T-helper 9 cell (primary cell): Measurements from ENCODE around the gene LRRC18.

ENCODE experiments used
- DNase-seq: peaks from one replicate; pipeline ENCODE4 v3.0.0-alpha.2; 2020

LRRC18 gene

DNA sequence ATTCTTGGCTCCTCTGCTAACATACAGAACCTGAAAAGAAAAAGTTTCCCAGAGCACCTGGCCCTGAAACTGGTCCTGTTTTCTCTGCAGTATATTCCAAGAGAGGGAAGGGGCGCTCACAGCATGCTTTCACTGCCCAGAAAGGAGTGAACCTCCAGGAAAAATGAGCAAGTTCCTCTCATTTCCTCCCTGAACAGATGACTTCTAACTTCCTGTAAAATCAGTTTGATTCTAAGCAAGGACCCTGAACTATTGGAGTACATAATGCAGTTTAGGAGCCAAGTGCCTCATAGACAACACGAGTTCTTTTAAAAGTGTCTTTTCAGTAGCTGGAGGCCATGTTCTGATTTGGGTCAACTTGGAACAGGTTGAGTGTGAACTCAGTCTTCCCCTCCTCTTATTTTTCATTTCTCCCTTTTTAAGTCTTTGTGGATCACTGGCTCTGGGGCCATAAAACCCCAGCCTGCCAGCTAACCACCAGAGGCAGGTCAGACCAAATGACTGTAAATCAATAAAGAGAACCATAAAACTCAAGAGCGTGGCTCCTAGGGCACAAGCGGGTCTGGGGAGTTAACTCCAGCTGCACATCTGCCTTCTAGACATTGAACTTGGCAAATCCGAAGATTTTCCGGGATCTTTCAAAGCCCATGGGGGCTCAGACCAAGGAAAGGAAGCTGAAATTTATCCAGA, 5.9 kb upstream of the LRRC18 start:
- DNase-seq, result no peak

DNA sequence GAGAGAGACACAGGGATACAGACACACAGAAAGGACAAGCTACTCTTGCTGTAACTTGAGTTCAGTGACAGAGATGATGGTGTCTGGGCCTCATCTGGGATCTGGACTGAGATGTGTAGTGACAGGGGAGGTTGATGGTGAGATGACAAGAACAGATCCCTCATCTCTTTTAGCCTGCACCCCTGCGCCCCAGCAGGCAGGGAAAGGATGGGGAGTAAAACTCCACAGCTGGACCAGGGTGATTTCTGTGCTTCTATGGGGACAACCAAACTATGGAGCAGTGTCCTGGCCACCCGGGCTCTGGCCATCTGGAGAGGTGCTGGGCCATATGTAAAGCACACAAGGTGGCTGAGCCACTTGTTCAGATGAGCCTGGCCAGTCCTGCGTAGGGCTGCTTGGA, 4.5 kb upstream of the LRRC18 start:
- no peak for DNase-seq

DNA sequence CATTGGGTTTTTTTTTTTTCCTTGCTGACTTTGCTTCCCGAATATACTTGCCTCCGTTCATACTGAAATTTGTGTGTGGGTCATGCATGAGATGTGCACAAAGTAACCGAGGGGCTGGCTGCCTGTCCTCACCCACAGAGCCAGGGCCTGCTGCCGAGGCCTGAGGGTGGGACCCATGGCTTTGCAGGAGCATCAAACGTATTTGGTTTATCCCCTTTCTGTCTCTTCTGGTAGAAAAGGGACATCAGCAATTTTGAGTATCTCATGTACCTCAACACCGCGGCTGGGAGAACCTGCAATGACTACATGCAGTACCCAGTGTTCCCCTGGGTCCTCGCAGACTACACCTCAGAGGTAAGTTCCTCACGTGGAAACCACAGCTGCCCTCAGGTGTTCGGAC, 3.5 kb upstream of the LRRC18 start:
- DNase-seq, result no peak

DNA sequence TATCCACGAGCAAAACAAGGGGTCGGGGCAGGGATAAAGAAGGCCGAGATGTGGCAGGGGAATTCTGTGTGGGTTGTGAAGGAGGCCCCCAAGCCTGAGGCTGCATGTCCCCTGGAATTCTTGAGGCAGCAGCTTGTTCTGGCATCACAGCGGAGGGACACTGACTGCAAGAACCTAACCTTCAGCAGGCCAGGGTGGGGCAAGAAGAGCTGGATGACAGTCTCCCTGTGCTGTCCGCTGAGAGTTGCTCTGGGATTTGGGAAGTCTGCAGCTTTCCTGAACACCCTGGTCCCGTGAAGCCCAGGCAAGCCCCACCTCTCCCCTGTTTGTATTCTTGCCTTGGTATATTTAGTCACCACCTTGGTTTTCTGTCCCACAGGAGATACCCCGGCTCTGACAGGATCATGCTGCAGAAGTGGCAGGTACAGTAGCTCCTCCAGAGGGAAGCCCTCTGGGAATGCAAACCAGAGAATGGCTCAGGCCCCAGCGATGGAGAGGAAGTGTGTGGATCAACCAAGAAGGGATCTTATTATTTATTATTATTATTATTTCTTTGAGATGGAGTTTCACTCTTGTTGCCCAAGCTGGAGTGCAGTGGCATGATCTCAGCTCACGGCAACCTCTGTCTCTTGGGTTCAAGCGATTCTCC, 1.9 kb upstream of the LRRC18 start:
- DNase-seq, result no peak

DNA sequence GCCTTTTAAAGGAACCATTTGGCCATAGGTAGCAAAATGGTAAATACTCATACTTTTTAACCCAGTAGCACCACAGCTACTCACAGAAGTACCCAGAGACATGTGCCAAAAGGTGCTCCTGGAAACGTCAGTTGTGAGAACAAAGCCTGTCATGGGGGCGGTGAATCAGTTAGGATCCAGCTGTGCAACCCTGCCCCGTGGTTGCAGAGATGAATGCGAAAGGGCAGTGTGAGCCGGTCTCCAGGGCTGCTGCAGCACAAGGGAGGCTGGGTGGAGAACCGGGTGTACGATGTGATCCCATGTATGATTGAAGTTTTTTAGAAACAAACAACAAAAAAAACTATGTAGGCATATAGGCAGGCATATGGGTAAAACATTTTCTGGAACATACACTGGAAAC, 1.3 kb upstream of the LRRC18 start:
- no peak for DNase-seq

DNA sequence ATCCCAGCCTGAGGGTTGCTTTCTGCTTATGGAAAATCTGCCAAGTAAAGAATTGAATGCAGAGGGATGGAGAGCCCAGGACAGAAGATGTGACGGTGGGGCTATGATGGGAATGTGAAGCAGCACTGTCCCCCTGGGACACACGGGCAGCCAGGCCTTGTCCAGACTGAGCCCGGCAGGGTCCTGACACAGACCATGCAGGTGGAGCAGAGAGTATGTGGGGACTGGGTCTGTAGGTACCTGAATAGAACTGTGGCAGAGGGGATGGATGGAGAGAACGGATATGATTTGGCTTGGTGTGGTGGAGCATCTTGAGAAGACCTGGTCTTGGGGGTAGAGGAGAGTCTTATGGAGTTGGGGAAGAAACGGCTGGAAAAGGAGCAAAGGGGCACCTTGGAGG, 732 bp upstream of the LRRC18 start:
- DNase-seq, result no peak

DNA sequence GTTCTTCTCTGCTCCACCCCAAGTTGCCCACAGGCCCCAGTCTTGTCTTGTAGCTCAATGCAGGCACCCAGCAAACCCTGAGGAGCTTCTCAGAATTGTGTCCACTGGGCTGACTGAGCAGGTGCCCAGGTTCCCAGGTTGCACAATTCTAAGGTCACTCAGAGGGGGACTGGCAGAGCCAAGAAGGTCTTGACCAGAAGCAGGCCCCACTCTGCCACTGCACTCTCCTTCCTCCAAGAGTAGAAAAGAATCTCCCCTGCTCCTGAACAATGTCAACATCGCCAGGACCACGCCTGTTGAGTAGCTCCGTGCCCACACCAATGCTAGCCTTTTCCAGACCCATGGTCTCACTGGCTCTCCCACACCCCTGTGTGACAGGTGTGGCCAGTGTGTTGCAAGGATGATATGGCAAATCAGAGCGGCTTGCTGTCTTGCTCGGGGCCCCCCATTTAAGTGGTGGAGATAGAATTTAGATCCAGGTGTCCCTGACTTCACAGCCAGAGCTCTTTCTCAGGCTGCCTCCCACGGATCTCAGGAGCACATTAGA, 577 bp downstream of the LRRC18 start:
- DNase-seq, result no peak

DNA sequence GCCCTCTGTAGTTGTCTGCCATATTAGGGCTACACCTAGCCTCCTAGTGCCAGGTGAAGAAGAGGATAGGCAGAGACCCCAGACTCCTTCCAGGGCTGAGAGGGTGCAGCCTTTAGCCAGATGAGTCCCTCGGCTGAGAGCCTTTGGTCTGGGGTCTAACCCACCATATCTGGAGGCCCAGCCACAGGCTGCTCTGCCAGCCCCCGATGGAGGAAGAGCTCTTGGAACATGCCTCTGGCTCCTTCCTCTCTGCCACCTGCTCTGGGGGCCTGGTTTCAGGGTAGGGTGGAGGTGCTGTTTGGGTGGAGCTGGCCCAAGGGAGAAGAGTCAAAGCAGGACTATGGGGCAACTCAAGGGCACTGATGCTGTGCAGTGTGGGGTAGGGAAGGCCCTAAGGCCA, 1.4 kb downstream of the LRRC18 start:
- no peak for DNase-seq

DNA sequence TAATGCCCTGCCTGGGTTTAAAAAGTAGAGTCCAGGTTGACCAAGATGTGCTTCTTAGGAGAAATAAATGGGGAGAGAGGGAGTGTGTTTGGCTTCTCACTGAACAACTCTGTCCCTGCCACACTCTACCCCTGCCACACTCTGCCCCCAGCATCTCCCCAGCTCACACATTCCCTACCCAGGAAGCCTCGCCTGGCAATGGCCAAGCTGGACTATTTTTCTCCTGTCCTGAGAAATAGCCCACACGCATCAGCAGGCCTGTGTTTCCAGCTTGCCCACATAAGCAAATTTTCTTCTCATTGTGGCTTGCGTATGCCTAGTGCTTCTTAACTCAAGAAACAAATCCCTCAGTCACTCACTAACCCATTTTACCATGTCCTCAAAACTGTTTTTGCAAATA, 1.8 kb downstream of the LRRC18 start:
- DNase-seq, result no peak

DNA sequence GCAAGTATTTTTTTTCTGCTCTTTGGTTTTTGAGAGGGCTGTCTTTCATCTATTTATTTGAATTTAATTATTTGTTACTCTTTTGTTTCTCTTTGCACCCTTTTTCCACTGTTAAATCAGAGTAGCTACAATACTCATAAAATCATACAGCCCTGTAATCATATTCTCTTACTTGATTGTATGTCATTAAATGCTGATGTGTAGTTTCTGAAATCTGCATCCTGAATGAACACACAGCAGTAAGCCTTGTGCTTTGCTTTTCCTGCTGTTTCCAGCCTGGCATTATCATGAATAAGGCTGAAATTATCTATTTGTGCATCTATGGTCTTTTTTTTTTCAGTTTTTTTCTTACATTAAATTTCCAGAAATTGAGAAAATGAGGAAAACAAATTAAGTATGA, 4.1 kb downstream of the LRRC18 start:
- DNase-seq, result no peak

DNA sequence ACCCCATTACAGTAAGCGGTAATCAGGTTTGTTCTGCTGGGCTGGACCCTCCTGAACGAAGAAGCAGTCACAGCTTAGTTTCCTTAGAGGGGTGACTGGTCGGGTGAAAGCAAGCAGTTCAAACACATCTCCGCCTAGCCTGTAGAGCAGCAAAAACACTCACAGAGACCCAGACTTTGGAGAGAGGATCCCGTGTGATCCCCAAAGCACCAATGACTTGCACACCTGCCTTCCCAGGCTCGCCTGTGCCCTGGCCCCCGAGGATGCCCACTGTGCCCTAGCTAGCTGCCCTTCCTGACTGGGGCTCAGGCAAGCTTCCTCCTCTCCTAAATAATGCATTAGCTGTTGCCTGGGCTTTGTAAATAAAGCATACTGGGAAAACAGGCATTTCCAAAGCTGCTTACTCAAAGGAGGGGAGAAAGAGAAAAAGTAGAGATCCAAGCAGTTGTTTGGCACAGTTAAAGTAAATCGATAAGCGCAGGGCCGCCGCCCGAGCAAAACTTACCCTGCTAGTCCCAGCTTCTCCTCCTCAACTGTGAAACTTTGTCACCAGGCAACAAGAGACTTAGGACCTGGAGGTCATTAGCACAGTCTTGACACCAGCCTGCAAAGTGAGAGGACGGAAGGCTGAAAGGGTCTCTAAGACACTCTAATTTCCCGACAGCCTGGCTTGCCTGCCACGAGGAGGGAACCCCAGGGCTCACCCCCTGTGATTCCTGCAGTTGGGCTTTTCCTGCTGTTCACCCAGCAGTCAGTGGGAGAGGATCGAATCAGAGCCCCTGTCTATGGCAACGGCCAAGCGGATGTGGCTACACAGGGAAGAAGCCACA, 4.8 kb downstream of the LRRC18 start:
- DNase-seq, result no peak

DNA sequence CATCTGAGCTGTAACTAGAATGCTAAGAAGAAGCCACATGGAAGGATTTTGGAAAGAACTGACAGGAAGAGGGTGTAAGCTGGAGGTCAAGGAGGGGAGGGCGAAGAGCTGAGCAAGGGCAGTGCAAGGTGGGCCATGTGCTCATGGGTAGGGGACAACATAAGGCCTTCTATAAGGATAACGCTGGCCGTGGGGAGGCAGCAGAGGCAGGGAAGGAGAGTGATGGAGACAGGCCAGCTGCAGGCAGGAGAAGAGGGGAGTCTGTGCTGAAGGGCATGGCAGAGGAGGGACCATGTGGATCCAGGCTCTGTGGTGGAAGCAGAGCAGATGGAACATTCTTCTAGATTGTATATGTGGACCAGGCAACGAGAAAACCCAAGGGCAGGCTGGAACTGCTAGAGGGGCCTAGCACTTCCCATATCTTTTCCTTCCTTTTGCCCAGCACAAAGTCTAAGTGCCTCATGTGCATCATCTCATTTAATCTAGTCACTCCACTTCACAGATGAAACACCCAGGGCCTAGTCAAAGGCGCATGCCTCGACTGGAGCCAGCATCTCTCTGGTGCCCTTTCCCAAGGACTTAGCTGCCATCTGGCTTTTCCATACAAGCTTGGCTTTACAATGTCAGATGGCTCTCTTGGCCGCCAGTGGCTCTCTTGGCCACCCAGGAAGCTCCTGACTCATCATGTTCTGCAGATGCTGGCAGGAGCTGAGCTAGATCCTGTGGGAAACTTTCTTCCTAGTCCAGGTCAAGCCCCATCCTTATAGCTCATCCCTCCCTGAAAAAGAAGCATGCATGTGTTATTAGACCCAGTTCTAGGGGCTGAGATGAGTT, 6.6 kb downstream of the LRRC18 start:
- DNase-seq, result no peak

DNA sequence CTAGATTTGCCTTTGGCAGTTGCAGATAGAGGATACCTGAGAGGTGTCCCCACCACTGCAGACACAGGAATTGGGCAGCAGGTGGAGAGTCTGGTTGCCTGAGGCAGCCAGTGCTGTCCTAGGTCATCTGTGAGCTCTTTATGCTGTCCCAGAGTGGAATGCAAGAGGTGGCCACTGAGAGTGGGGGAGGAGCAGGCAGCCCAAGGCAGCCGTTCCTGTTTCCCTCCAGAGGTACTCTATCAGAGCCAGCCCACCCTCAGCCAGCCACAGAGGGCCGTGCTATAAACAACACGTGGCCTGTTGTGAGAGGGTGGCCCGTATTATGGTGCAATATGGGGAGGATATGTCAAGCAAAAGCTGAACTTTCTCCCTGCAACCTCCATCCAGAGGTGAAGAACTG, 8.5 kb downstream of the LRRC18 start:
- no peak for DNase-seq

DNA sequence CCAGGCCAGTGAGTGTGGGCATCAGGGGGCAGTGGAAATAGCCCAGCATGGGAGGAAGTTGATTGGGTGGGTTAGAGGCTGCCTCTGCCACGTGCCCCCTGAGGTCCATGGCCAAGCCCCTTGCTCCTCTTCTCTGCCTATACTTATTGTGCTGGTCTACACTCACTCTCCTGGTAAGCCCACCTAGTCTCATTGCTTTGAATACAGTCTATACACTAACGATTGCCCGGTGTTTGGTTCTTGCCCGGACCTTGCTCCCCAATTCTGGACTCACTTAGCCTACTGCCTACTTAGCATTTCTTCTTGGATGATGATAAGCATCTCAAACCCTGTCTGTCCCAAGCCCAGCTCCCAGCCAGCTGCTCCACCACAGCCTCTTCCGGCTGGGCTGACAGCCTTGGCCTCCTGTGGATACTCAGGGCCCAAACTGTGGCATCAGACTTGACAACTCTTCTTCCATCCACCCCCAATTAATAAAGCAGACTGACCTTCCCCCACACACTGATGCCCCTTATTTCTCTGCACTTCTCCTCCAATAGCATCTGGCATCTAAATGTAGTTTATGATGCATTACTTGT, 10.1 kb downstream of the LRRC18 start:
- DNase-seq, result no peak

DNA sequence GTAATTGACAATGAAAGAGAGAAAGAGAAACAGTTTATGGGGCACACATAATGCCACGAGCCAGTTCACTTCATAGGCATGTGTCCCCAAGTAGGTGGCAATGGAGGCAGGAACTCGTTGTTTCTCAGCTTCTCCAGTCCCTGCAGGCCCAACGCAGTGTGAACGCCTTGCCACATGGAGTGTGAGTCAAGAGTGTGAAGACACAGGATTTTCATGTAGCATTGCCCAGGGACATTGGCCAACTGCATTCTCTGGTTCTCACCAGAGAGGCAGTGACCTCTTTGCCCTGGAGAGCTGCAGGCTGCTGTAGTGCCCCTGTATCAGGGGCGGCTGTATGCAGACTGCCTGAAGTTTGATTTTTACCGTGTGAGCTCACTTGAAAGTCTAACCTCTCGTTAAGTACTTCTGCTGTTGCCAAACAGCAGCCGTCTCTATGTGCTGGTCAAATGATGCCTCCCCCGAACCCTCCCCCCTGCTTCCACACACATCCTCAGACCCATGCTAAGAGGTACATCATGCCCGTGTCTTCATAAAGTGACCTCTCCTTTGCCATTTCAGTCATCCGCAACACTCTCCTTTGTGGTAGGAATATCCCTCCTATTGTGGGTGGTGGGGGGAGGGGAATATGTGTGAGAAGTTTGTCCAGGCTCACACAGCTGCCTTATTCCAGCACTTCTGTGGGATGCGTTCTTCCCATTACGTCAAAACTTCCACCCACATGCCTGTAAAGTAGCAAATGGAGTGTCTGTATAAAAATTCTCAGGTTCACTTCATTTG, 12.7 kb downstream of the LRRC18 start:
- no peak for DNase-seq

DNA sequence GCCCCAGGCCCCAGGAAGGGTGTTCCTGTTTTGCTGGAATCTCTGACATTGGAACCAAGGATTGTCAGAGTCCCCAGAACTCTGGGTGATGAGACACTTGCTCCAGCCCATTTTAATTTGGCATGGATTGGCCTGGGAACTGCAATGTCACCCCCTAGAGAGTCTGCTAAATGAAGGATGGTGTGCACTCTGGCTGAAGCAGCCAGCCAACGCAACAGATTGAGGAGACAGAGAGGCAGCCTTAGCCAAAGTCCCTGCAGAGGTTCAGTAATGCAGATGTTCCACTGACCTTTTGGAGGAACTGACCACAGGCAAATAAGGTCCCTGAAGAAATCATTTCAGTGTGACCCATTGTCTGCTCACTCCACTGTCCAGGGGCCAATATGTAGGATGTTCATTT, 13.4 kb downstream of the LRRC18 start:
- DNase-seq, result no peak

DNA sequence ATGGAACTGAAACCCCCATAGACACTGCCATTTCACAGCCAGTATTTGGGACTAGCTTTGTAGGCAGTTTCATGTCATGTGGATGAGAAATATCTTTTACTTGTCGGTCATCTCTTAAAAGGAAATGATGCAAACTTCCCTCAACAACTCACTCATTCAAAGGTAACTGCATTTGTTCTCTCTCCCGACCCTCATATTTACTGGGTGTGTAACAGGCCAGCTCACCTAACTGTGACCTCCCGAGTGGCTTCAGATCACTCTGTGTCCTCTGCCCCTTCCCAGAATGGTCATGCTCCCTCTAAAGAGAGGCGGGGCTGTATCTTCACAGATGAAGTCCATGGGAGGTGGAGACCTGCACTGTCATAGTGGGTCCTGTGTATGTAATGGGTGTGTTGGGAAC, 14.7 kb downstream of the LRRC18 start:
- DNase-seq, result no peak

DNA sequence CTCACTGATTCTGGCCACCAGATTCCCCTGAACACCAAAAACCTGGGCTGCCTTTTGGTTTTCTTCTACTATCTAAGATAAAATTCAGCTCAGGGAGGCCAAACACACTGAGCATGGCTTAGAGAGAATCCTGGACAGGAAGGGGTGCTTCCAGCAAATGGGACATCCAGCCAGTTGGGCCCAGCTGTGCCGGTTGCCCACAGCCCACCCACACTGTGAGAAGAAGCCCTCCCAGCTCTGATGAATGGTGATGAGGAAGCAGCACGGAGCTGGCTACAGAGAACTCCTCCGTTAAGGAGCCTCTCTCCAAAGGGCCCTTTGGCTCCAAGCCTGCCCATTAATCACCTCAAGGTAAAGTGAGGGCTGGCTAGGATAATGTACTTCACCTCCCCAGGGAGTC, 15.9 kb downstream of the LRRC18 start:
- DNase-seq, result no peak

DNA sequence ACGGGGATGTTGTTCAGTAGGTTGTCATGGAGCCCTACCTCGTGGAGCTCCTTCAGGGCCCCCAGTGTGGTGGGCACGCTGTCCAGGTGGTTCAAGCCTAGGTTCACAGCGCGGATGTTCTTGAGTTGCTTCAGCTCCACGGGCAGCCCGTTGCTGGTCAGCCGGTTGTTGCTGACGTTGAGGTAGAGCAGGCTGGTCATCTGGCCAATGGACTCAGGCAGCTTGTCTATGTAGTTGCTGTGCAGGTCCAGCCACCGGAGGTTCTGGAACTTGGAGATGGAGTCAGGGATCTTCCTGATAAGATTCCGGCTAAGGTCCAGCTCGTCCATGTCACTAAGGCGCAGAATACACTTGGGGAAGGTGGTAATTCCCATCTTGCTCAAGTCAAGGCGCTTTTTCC, 26.0 kb downstream of the LRRC18 start:
- no peak for DNase-seq

DNA sequence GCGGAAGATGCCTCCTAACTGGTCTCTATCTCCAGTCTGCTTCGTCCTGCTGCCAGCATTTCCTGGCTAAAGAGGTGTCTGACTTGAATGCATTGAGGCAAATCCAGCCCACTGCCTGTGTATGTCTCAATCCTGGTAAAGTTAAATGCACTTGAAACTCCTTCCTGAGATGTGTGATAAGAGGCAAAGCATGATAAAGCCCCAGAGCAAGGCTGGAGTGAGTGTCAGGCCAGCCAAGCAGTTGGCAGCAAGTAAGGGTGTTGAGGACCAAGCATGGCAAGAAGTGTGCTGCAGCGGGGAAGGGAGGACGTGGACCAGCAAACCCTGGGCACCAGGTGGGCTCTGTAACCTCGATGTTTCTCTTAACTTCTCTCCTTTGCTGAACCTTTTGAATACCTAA, 29.1 kb downstream of the LRRC18 start:
- DNase-seq, result no peak

DNA sequence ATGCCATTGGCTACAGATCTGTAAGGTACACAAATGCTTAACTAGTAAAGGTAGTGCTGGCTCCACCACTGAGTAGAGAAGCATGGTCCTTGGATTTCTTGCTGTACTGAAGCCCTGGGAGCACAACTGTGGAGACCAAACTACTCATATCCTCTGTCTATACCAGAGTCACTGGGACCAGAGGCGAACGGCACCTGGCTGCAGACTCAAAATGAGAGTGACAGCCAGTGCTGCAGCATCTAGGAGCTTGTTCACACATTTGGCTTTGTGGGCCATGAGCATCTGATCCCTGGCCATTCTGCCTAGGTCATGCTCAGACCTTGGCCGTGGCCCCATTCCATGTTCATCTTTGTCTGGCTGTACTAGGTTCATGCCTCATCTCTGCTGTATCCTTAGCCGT, 31.9 kb downstream of the LRRC18 start:
- no peak for DNase-seq

DNA sequence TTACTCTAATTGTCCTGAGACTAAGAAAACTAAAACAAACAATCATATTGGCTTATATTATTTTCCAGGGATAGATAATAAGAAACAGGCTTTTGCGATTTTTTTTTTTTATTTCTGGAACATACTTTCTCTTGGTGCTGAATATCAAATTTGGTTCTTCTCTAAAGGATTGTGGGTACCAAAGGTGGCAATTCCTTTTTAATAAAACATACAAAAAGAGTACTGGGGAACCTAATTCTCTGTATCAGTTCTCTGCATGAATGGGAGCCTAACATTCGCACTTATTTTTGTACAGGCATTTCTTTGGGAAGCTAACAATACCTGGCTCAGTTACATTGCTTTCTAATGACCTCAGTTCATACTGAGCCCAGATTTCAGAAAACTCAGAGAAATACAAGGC, 32.8 kb downstream of the LRRC18 start:
- DNase-seq, result no peak
